Adrenal gland (tissue), 5 donors: ENCODE results near the gene RUNDC1.

ENCODE experiments used
- POLR2A ChIP-seq, 2 donors: fragments of 450-650 bp; IDR thresholded peaks; one replicate each; pipeline ENCODE4 v1.6.1; 2017; ENCODE audit warnings: antibody characterized with exemption in 2 of 2, mild to moderate bottlenecking in 2 of 2, moderate library complexity in 1 of 2
- TF ChIP-seq, protein P1 (sequence below), 6 experiments: fragments of 450-650 bp in 4 of 6; fragments of 200-600 bp in 2 of 6; sonication (generic) in 1 of 6; IDR thresholded peaks; 1 replicate in 5 of 6; 2 replicates in 1 of 6; pipeline versions ENCODE4 v1.5.1 to v1.8.0; 2016 to 2021; ENCODE audit warnings: antibody characterized with exemption in 6 of 6, mild to moderate bottlenecking in 2 of 6, moderate library complexity in 1 of 6
- donor health status: DM: no; HTN: no; CAD: no.

DNA sequence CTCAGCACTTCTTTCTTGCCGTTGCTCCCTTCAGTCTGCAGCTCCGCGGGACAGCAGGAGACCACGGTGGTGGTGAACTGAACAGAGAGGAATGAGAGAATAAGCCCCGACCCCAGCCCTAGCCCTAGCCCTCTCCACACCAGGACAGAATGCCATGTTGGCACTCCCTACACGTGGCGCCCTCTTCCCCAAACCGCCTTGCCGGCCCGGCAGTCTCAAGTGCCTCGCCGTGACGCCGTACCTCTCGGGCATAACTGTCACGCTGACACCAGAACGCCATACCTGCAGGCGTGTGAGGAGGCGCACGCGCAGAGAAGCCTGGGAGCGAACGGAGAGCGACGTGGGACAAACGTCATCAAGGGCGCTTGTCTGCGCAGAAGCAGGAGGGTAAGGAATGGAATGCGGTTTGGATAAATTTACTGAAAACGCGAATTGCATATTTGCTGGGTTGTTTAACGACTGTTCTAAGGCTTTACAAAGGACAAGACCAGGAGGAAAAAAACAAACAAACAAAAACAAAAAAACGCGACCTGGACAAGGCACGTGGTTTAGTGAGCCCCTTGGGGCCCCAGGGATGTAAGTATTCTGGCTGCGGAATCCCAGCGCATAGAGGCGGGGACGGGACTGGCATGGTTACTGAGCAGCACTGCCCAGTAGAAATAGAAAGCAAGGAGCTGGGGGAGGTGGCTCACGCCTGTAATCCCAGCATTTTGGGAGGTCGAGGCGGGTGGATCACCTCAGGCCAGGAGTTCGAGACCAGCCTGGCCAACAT is 16.0 kb upstream of the RUNDC1 start, which contains the start of gene AARSD1:
- TF ChIP-seq, protein P1, sequence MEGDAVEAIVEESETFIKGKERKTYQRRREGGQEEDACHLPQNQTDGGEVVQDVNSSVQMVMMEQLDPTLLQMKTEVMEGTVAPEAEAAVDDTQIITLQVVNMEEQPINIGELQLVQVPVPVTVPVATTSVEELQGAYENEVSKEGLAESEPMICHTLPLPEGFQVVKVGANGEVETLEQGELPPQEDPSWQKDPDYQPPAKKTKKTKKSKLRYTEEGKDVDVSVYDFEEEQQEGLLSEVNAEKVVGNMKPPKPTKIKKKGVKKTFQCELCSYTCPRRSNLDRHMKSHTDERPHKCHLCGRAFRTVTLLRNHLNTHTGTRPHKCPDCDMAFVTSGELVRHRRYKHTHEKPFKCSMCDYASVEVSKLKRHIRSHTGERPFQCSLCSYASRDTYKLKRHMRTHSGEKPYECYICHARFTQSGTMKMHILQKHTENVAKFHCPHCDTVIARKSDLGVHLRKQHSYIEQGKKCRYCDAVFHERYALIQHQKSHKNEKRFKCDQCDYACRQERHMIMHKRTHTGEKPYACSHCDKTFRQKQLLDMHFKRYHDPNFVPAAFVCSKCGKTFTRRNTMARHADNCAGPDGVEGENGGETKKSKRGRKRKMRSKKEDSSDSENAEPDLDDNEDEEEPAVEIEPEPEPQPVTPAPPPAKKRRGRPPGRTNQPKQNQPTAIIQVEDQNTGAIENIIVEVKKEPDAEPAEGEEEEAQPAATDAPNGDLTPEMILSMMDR (IDR thresholded peaks at IDR 0.05): peak in 2 of 6 experiments; percentile 7 to 22
- peak; percentile 63 to 79 for TF ChIP-seq POLR2A (IDR thresholded peaks at IDR 0.05)
